CD4-positive, alpha-beta T cell (primary cell): ENCODE results near the gene LDHA. TPM values are rescaled to one million over a fixed set of nuclear protein-coding genes. Genes with fewer than 3 reads are reported as not detected.

Source experiments
- ATAC-seq: fragments of 200-7000 bp; cut with Tn5 transposase; one replicate; pipeline ENCODE4 v1.10.0; 2022; ENCODE audit warnings: mild to moderate bottlenecking; ENCODE audit not compliant: poor library complexity
- CTCF ChIA-PET: fragments of 350-600 bp; sonication (Branson Sonifier 250); formaldehyde crosslinking; loops from one replicate; lab custom pipeline; 2021; ENCODE audit warnings: antibody characterized with exemption, inconsistent platforms; lab: Charles Lee
- POLR2A ChIA-PET: fragments of 350-600 bp; sonication (Branson Sonifier 250); formaldehyde crosslinking; loops from one replicate; lab custom pipeline; 2021; ENCODE audit warnings: antibody characterized with exemption, inconsistent platforms; lab: Charles Lee
- DNase-seq, 14 experiments: peaks; one replicate each; pipeline ENCODE4 v3.0.0-alpha.2; 2013 to 2020; ENCODE audit warnings: mixed read lengths in 2 of 14
- H3K27ac ChIP-seq, 2 donors: one replicate each; pipeline versions ENCODE4 v1.5.1 to v1.7.0; 2013; ENCODE audit warnings: low read length in 2 of 2, low read depth in 1 of 2, mild to moderate bottlenecking in 1 of 2
- H3K27me3 ChIP-seq, 2 experiments: 1 replicate in 1 of 2; 2 replicates in 1 of 2; pipeline versions ENCODE4 v1.6.1 to v1.7.0; 2013; ENCODE audit warnings: low read length in 2 of 2, control low read depth in 1 of 2, mild to moderate bottlenecking in 1 of 2, moderate library complexity in 1 of 2; ENCODE audit not compliant: insufficient read depth in 2 of 2, control insufficient read depth in 1 of 2
- H3K36me3 ChIP-seq: one replicate; pipeline ENCODE4 v1.6.1; 2013; ENCODE audit warnings: low read length, control low read depth; ENCODE audit not compliant: insufficient read depth
- H3K4me1 ChIP-seq: one replicate; pipeline ENCODE4 v1.6.1; 2013; ENCODE audit warnings: low read length, control low read depth; ENCODE audit not compliant: insufficient read depth
- H3K4me3 ChIP-seq: one replicate; pipeline ENCODE4 v1.5.1; 2013; ENCODE audit warnings: mild to moderate bottlenecking, low read length, moderate library complexity
- H3K9me3 ChIP-seq, 2 experiments: 1 replicate in 1 of 2; 2 replicates in 1 of 2; pipeline versions ENCODE4 v1.6.1 to v1.7.0; 2013; ENCODE audit warnings: low read length in 2 of 2, mild to moderate bottlenecking in 2 of 2, control low read depth in 1 of 2, moderate library complexity in 1 of 2; ENCODE audit not compliant: control insufficient read depth in 1 of 2, insufficient read depth in 1 of 2
- H3K27ac Mint-ChIP-seq: one replicate; pipeline ENCODE4 v1.8.0; 2020; ENCODE audit warnings: mixed read lengths
- H3K27me3 Mint-ChIP-seq: one replicate; pipeline ENCODE4 v1.8.0; 2021; ENCODE audit warnings: mixed read lengths
- H3K36me3 Mint-ChIP-seq: one replicate; pipeline ENCODE4 v1.8.0; 2021; ENCODE audit warnings: low read depth, mixed read lengths
- H3K4me1 Mint-ChIP-seq: one replicate; pipeline ENCODE4 v1.8.0; 2021; ENCODE audit warnings: low read depth, mixed read lengths
- H3K4me3 Mint-ChIP-seq: one replicate; pipeline ENCODE4 v1.8.0; 2020; ENCODE audit warnings: mild to moderate bottlenecking, mixed read lengths
- H3K9me3 Mint-ChIP-seq: one replicate; pipeline ENCODE4 v1.8.0; 2020; ENCODE audit warnings: mixed read lengths
- CTCF ChIP-seq: fragments of 200-600 bp; IDR thresholded peaks from one replicate; pipeline ENCODE4 v1.8.0; 2022; ENCODE audit warnings: antibody characterized with exemption, mild to moderate bottlenecking
- intact Hi-C, 2 experiments: fragments of 100-400 bp; cut with DNase I in 1 of 2; cut with micrococcal nuclease in 1 of 2; formaldehyde crosslinking; loops; one replicate each; pipeline versions ENCODE4 v1.15.1 to v1.9.0; 2023 to 2025; cut with DNase I, micrococcal nuclease
- total RNA-seq, 174 experiments: library from RNA in 2 of 174; stranded (reverse) in 2 of 174; gene quantifications; one replicate each; pipeline ENCODE4 v1.2.3 and lab custom pipeline; 2021 to 2026

Gene LDHA
- total RNA-seq, 2 experiments from 2014 or later, result 317 to 324 TPM

GRCh38 chr11:18379201-18379600 is 15.2 kb upstream of the LDHA start:
- Mint-ChIP-seq H3K4me3 (no peak overlapping the region), H3K9me3 (no peaks in the 10 kb centered on the region), H3K27me3 (no peaks in the 10 kb centered on the region), H3K27ac (no peak overlapping the region), H3K4me1 (peaks cover 16% of the 10 kb centered on the region), H3K36me3 (no peaks in the 10 kb centered on the region)
- CTCF ChIA-PET, result interaction anchor here (0.7 kb wide), 1 partner anchor 48 kb away, joined by 3 read pairs; no protein-coding TSS in a partner anchor
- H3K27ac ChIP-seq, result no peak overlapping the region
- ATAC-seq, result no peak
- DNase-seq, result no peak
- H3K4me1 ChIP-seq, result peaks cover 16% of the 10 kb centered on the region
- POLR2A ChIA-PET, result no interaction called here
- no peaks in the 10 kb centered on the region for H3K36me3 ChIP-seq
- intact Hi-C loops, result no loop called here
- H3K27me3 ChIP-seq, result no peaks in the 10 kb centered on the region
- no peak for TF ChIP-seq CTCF
- no peak overlapping the region for H3K4me3 ChIP-seq
- H3K9me3 ChIP-seq, result no peaks in the 10 kb centered on the region

- Mint-ChIP-seq H3K27ac (peak overlapping the region; percentile 96), H3K36me3 (no peaks in the 10 kb centered on the region), H3K27me3 (no peaks in the 10 kb centered on the region), H3K9me3 (no peaks in the 10 kb centered on the region), H3K4me1 (peaks cover 44% of the 10 kb centered on the region), H3K4me3 (peak overlapping the region; percentile 73)
- no peaks in the 10 kb centered on the region for H3K27me3 ChIP-seq
- peak overlapping the region; percentile 86 to 92 for H3K27ac ChIP-seq
- ATAC-seq, result peak; percentile 74
- H3K36me3 ChIP-seq, result no peaks in the 10 kb centered on the region
- no peaks in the 10 kb centered on the region for H3K9me3 ChIP-seq
- H3K4me1 ChIP-seq, result peaks cover 53% of the 10 kb centered on the region
- CTCF ChIA-PET, result interaction anchor here (0.6 to 2.7 kb wide), 6 partner anchors 9 to 140 kb away, joined by 3 to 13 read pairs (median 3); partner anchors contain the start of genes GTF2H1, HPS5 and LDHA
- POLR2A ChIA-PET, result interaction anchor here (1.1 to 6.1 kb wide), 9 partner anchors 11 to 370 kb away, joined by 3 to 140 read pairs (median 4); partner anchors contain the start of genes GTF2H1, HPS5, LDHA and SERGEF
- peak overlapping the region; percentile 35 for H3K4me3 ChIP-seq
- intact Hi-C loops, result loop anchor here (1.0 to 10.0 kb wide), 2 partner anchors 11 to 321 kb away; partner anchors contain the start of gene LDHA (in 1 of the 2)
- no peak for TF ChIP-seq CTCF
- peak; percentile 26 to 87 (median 56) for DNase-seq
Measured at GRCh38 chr11:18383388-18384156, 10.8 kb upstream of the LDHA start.

- Mint-ChIP-seq H3K4me1 (peaks cover 45% of the 10 kb centered on the region), H3K36me3 (no peaks in the 10 kb centered on the region), H3K27me3 (no peaks in the 10 kb centered on the region), H3K9me3 (no peaks in the 10 kb centered on the region), H3K27ac (peak overlapping the region; percentile 96), H3K4me3 (peak overlapping the region; percentile 73)
- Histone ChIP-seq H3K27ac (peak overlapping the region; percentile 86 to 92), H3K27me3 (no peaks in the 10 kb centered on the region), H3K36me3 (no peaks in the 10 kb centered on the region), H3K9me3 (no peaks in the 10 kb centered on the region), H3K4me3 (peak overlapping the region; percentile 35), H3K4me1 (peaks cover 53% of the 10 kb centered on the region)
- ChIA-PET CTCF (interaction anchor here (0.6 to 2.7 kb wide), 4 partner anchors 8 to 62 kb away, joined by 3 to 13 read pairs (median 3); partner anchors contain the start of genes GTF2H1, HPS5 and LDHA), POLR2A (interaction anchor here (0.6 to 6.1 kb wide), 9 partner anchors 10 to 371 kb away, joined by 3 to 140 read pairs (median 4); partner anchors contain the start of genes GTF2H1, HPS5, LDHA and SERGEF)
- no peak for TF ChIP-seq CTCF
- DNase-seq, result peak in 4 of 14 experiments; percentile 41 to 54 (median 49)
- intact Hi-C loops, result loop anchor here in 1 of 2 experiments (10.0 kb wide), 1 partner anchor 321 kb away; no protein-coding TSS in a partner anchor
- ATAC-seq, result no peak
Measured at GRCh38 chr11:18384157-18384641, 10.2 kb upstream of the LDHA start.
